ENCODE results near the gene TRMT11.

The TRMT11 gene

DNA sequence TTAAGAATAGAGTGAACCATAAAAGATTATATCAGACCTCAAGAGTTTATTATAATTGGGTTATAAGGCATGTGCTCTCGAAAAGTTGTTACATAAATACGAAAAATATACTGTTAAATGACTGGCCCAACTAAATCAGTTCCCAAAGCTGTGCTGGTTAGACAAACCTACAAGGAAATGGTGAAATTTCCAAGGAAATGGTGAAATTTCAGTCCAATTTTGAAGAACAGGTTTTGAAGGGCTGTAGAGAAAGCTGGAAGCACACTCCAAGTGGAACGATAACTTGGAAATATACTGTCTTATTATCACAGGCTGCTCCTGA lies 400 bp upstream of the TRMT11 start:
- Histone ChIP-seq H3K27me3 (no peaks in the 10 kb centered on the region), H3K4me1 (no peaks in the 10 kb centered on the region), H3K36me3 (no peaks in the 10 kb centered on the region), H3K9me3 (no peaks in the 10 kb centered on the region), H3K4me3 (ENCODE audit: low read depth, low read length) (peak overlapping the region; percentile 96)
- DNase-seq: no peak
- TF ChIP-seq, protein P1, sequence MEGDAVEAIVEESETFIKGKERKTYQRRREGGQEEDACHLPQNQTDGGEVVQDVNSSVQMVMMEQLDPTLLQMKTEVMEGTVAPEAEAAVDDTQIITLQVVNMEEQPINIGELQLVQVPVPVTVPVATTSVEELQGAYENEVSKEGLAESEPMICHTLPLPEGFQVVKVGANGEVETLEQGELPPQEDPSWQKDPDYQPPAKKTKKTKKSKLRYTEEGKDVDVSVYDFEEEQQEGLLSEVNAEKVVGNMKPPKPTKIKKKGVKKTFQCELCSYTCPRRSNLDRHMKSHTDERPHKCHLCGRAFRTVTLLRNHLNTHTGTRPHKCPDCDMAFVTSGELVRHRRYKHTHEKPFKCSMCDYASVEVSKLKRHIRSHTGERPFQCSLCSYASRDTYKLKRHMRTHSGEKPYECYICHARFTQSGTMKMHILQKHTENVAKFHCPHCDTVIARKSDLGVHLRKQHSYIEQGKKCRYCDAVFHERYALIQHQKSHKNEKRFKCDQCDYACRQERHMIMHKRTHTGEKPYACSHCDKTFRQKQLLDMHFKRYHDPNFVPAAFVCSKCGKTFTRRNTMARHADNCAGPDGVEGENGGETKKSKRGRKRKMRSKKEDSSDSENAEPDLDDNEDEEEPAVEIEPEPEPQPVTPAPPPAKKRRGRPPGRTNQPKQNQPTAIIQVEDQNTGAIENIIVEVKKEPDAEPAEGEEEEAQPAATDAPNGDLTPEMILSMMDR (IDR thresholded peaks at IDR 0.05; ENCODE audit: low read depth, low read length): no peak

DNA sequence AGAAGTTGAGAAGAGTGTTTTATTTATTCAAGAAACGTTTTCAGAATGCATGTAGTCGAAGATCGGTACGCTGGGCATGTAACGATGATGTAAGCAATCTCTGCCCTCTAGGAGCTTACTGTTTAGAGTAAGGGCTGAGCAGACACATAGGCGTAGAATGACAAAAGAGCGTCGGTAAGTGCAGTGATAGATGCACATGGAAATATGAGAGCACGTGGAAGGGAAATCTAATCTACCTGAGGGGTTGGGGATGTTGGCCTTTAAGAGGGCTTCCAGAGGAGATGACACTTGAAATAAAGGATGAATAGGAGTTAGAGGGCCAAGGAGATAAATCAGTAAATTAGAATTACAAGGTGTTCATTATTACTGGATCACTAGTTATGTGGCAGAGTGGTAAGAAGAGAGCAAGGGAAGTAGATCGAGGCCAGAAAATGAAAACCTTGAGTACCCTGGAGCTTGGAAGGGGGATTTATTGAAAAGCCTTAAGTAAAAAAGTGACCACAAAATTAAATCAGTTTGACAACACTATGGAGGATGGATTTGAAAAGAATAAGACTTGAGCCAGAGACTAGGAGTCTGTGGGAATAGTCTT lies 782 bp downstream of the TRMT11 start:
- no peak for DNase-seq
- Histone ChIP-seq H3K4me3 (ENCODE audit: low read depth, low read length) (peak overlapping the region; percentile 96), H3K36me3 (no peaks in the 10 kb centered on the region), H3K9me3 (no peaks in the 10 kb centered on the region), H3K27me3 (no peaks in the 10 kb centered on the region), H3K4me1 (no peaks in the 10 kb centered on the region)
- TF ChIP-seq, protein P1 (IDR thresholded peaks at IDR 0.05; ENCODE audit: low read depth, low read length): no peak

DNA sequence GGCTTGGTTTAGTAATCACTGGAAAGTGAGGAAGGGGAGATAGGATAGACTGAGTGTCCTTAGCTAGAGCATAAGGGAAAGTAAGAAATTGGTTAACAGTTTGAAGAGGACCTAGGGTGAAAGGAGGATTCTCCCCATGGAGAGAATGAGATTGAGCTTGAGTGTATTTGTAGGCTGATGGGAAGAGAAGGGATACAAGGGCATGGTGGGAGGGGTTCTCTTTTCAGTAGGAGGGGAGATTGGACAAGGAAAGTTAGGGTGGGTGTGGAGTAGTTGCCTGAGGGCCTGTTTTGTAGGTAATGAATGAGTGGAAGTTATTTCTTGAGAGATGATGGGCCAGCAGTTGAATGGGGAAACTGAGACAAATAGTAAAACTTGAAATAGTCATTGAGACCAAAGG lies 1.9 kb downstream of the TRMT11 start:
- H3K4me3 ChIP-seq (ENCODE audit: low read depth, low read length): no peak overlapping the region
- TF ChIP-seq, protein P1 (IDR thresholded peaks at IDR 0.05; ENCODE audit: low read depth, low read length): no peak
- H3K4me1 ChIP-seq: no peaks in the 10 kb centered on the region
- H3K36me3 ChIP-seq: no peaks in the 10 kb centered on the region
- H3K9me3 ChIP-seq: no peaks in the 10 kb centered on the region
- no peak for DNase-seq
- no peaks in the 10 kb centered on the region for H3K27me3 ChIP-seq

DNA sequence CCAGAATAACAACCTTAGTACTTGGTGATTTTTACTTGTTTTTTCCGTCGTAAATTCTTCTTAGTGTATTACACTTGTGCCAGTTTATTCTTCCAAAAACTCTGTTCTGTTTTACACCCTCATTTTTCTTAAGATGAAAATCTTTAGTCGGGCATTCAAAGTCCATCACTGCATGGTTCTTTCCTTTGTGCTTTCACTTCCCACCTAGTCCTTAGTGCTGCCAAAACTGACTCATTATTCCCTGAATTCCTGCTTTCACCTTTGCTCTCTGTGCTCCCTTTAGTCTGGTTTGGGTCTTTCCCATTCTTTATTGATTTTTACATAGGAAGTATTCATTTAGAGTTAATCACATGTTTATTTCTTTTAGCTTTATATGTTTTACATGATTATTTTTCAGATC lies 3.3 kb downstream of the TRMT11 start:
- no peaks in the 10 kb centered on the region for H3K9me3 ChIP-seq
- TF ChIP-seq, protein P1 (IDR thresholded peaks at IDR 0.05; ENCODE audit: low read depth, low read length): no peak
- no peak for DNase-seq
- H3K36me3 ChIP-seq: no peaks in the 10 kb centered on the region
- H3K4me3 ChIP-seq (ENCODE audit: low read depth, low read length): no peak overlapping the region
- no peaks in the 10 kb centered on the region for H3K27me3 ChIP-seq
- H3K4me1 ChIP-seq: no peaks in the 10 kb centered on the region

DNA sequence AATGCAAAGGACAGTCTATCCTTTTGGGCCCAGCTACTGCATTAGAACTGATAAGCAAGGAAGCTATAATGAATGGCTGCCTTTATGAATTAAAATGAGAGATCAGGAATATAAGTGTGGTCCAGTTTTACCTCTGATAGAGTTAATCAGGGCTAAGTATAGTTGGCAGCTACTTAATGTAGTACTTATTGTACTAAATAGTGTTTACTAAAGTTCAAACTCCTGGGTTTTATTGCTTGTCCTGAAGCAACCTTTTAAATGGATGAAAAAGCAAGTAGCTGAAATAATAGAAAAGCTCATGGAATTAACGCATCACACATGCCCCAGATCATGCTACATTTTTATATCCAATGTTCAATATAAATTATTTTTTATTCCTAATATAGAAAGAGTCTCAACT lies 5.3 kb downstream of the TRMT11 start:
- DNase-seq: no peak
- Histone ChIP-seq H3K9me3 (no peaks in the 10 kb centered on the region), H3K27me3 (no peaks in the 10 kb centered on the region), H3K36me3 (no peaks in the 10 kb centered on the region), H3K4me3 (ENCODE audit: low read depth, low read length) (no peak overlapping the region), H3K4me1 (no peaks in the 10 kb centered on the region)
- TF ChIP-seq, protein P1 (IDR thresholded peaks at IDR 0.05; ENCODE audit: low read depth, low read length): no peak

DNA sequence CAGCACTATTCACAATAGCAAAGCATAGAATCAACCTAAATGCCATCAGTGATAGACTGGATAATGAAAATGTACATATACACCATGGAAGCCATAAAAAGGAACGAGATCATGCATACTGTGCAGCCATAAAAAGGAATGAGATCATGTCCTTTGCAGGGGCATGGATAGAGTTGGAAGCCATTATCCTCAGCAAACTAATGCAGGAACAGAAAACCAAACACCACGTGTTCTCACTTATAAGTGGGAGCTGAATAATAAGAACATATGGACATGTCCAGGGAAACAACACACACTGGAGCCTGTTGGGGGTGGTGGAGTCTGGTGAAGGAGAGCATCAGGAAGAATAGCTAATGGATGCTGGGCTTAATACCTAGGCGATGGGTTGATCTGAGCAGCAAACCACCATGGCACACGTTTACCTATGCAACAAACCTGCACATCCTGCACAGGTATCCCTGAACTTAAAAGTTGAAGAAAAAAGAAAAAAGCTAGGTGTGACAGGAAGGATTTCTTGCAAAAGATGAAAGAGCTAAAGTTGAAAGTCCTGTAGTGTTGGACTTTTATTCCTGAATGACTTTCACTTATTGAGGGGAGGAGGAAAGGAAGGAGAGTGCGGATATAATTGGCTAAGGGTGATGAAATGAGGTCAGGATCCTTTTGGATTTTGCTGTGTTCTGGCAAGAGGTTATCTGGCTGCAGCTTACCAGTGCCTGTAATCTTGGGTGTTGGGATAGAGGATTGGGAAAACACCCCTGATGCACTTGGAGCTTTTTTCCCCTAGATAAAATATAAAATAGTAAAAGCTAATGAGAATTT lies 8.5 kb downstream of the TRMT11 start:
- H3K4me3 ChIP-seq (ENCODE audit: low read depth, low read length): no peak overlapping the region
- TF ChIP-seq, protein P1 (IDR thresholded peaks at IDR 0.05; ENCODE audit: low read depth, low read length): no peak
- H3K27me3 ChIP-seq: no peaks in the 10 kb centered on the region
- DNase-seq: no peak
- H3K4me1 ChIP-seq: no peaks in the 10 kb centered on the region
- H3K9me3 ChIP-seq: no peaks in the 10 kb centered on the region
- H3K36me3 ChIP-seq: peaks cover 12% of the 10 kb centered on the region
